MG63 (cell line): ENCODE data around the gene NRDC. TPM values are rescaled to one million over a fixed set of nuclear protein-coding genes. Genes with fewer than 3 reads are reported as not detected.

ENCODE experiments used
- DNase-seq: peaks from one replicate; pipeline ENCODE4 v3.0.0-alpha.2; 2020
- H3K27me3 ChIP-seq: fragments of 250-450 bp; sonication (Bioruptor Pico); 2 replicates; pipeline ENCODE4 v1.5.1; 2020; ENCODE audit warnings: mild to moderate bottlenecking, moderate library complexity
- H3K36me3 ChIP-seq: fragments of 250-450 bp; sonication (Bioruptor Pico); 2 replicates; pipeline ENCODE4 v1.5.1; 2020; ENCODE audit warnings: mild to moderate bottlenecking, moderate library complexity
- H3K4me3 ChIP-seq: fragments of 250-450 bp; sonication (Bioruptor Pico); 2 replicates; pipeline ENCODE4 v1.5.1; 2020; ENCODE audit warnings: mild to moderate bottlenecking, moderate library complexity
- H3K9me3 ChIP-seq: fragments of 250-450 bp; sonication (Bioruptor Pico); 2 replicates; pipeline ENCODE4 v1.5.1; 2020; ENCODE audit warnings: mild to moderate bottlenecking, moderate library complexity
- total RNA-seq: library from RNA; depleted of rRNA; stranded (reverse); fragments of >200 nt; shearing (Covaris generic); gene quantifications from 2 replicates; pipeline ENCODE4 v1.2.3, GENCODE V29; 2014; ENCODE audit warnings: low replicate concordance

The NRDC gene
- total RNA-seq, 1 experiment from 2014 or later: 85.9 TPM

- no peaks in the 10 kb centered on the region for H3K27me3 ChIP-seq
- no peak overlapping the region for H3K4me3 ChIP-seq
- DNase-seq: no peak
- H3K36me3 ChIP-seq: peaks cover 28% of the 10 kb centered on the region
- no peaks in the 10 kb centered on the region for H3K9me3 ChIP-seq
Observed at GRCh38 chr1:51859333-51859732, 19.2 kb downstream of the NRDC start.

GRCh38 chr1:51858892-51859291 lies 19.6 kb downstream of the NRDC start:
- Histone ChIP-seq H3K36me3 (peaks cover 23% of the 10 kb centered on the region), H3K9me3 (no peaks in the 10 kb centered on the region)
- no peak for DNase-seq

GRCh38 chr1:51856745-51857144 lies 21.8 kb downstream of the NRDC start:
- no peaks in the 10 kb centered on the region for H3K27me3 ChIP-seq
- DNase-seq: no peak
- H3K36me3 ChIP-seq: peaks cover 20% of the 10 kb centered on the region; the same call in 1 of the 2 replicates
- H3K9me3 ChIP-seq: no peaks in the 10 kb centered on the region
- H3K4me3 ChIP-seq: no peak overlapping the region

More at GRCh38 chr1:51858892-51859291, 19.6 kb downstream of the NRDC start:
- no peak overlapping the region for H3K4me3 ChIP-seq
- no peaks in the 10 kb centered on the region for H3K27me3 ChIP-seq

- no peaks in the 10 kb centered on the region for H3K27me3 ChIP-seq
- DNase-seq: no peak
- no peak overlapping the region for H3K4me3 ChIP-seq
- H3K36me3 ChIP-seq: peaks cover 20% of the 10 kb centered on the region; the same call in 1 of the 2 replicates
- no peaks in the 10 kb centered on the region for H3K9me3 ChIP-seq
Observed at GRCh38 chr1:51855624-51856023, 22.9 kb downstream of the NRDC start.

GRCh38 chr1:51853360-51853759 lies 25.2 kb downstream of the NRDC start:
- H3K4me3 ChIP-seq: no peak overlapping the region
- no peak for DNase-seq
- no peaks in the 10 kb centered on the region for H3K27me3 ChIP-seq
- H3K9me3 ChIP-seq: peaks cover 2% of the 10 kb centered on the region; the same call in 1 of the 2 replicates
- peaks cover 24% of the 10 kb centered on the region for H3K36me3 ChIP-seq

GRCh38 chr1:51851882-51852396 lies 26.6 kb downstream of the NRDC start:
- peaks cover 27% of the 10 kb centered on the region for H3K36me3 ChIP-seq
- DNase-seq: no peak

GRCh38 chr1:51850420-51851223 lies 27.9 kb downstream of the NRDC start:
- Histone ChIP-seq H3K27me3 (no peaks in the 10 kb centered on the region), H3K36me3 (peaks cover 32% of the 10 kb centered on the region), H3K9me3 (peaks cover 2% of the 10 kb centered on the region; the same call in 1 of the 2 replicates), H3K4me3 (no peak overlapping the region)
- no peak for DNase-seq

More at GRCh38 chr1:51851882-51852396, 26.6 kb downstream of the NRDC start:
- H3K4me3 ChIP-seq: no peak overlapping the region
- peaks cover 2% of the 10 kb centered on the region; the same call in 1 of the 2 replicates for H3K9me3 ChIP-seq
- no peaks in the 10 kb centered on the region for H3K27me3 ChIP-seq

GRCh38 chr1:51847294-51847920 lies 31.1 kb downstream of the NRDC start:
- DNase-seq: no peak
- Histone ChIP-seq H3K27me3 (no peaks in the 10 kb centered on the region), H3K4me3 (no peak overlapping the region), H3K9me3 (peaks cover 2% of the 10 kb centered on the region; the same call in 1 of the 2 replicates), H3K36me3 (peaks cover 21% of the 10 kb centered on the region)

- H3K4me3 ChIP-seq: no peak overlapping the region
- no peak for DNase-seq
- peaks cover 20% of the 10 kb centered on the region for H3K36me3 ChIP-seq
- peaks cover 2% of the 10 kb centered on the region; the same call in 1 of the 2 replicates for H3K9me3 ChIP-seq
- H3K27me3 ChIP-seq: no peaks in the 10 kb centered on the region
Observed at GRCh38 chr1:51843948-51844347, 34.6 kb downstream of the NRDC start.

GRCh38 chr1:51842261-51842660 lies 36.3 kb downstream of the NRDC start:
- H3K4me3 ChIP-seq: no peak overlapping the region
- H3K27me3 ChIP-seq: no peaks in the 10 kb centered on the region
- H3K9me3 ChIP-seq: no peaks in the 10 kb centered on the region
- H3K36me3 ChIP-seq: peaks cover 14% of the 10 kb centered on the region
- no peak for DNase-seq

- H3K36me3 ChIP-seq: peaks cover 5% of the 10 kb centered on the region
- no peak for DNase-seq
- no peaks in the 10 kb centered on the region for H3K27me3 ChIP-seq
Observed at GRCh38 chr1:51840743-51841461, 37.6 kb downstream of the NRDC start.

GRCh38 chr1:51840182-51840581 lies 38.3 kb downstream of the NRDC start:
- Histone ChIP-seq H3K27me3 (no peaks in the 10 kb centered on the region), H3K4me3 (no peak overlapping the region), H3K36me3 (peaks cover 9% of the 10 kb centered on the region), H3K9me3 (no peaks in the 10 kb centered on the region)
- no peak for DNase-seq

More at GRCh38 chr1:51840743-51841461, 37.6 kb downstream of the NRDC start:
- Histone ChIP-seq H3K4me3 (no peak overlapping the region), H3K9me3 (no peaks in the 10 kb centered on the region)

GRCh38 chr1:51839094-51839493 lies 39.4 kb downstream of the NRDC start:
- DNase-seq: no peak
- Histone ChIP-seq H3K4me3 (no peak overlapping the region), H3K9me3 (no peaks in the 10 kb centered on the region), H3K27me3 (no peaks in the 10 kb centered on the region), H3K36me3 (peaks cover 11% of the 10 kb centered on the region)

GRCh38 chr1:51837243-51837642 lies 41.3 kb downstream of the NRDC start:
- Histone ChIP-seq H3K36me3 (peaks cover 19% of the 10 kb centered on the region), H3K27me3 (no peaks in the 10 kb centered on the region), H3K4me3 (no peak overlapping the region), H3K9me3 (no peaks in the 10 kb centered on the region)
- DNase-seq: no peak

- H3K4me3 ChIP-seq: no peak overlapping the region
Observed at GRCh38 chr1:51833700-51834099, 44.8 kb downstream of the NRDC start.

GRCh38 chr1:51829058-51829457 lies 49.5 kb downstream of the NRDC start:
- Histone ChIP-seq H3K4me3 (no peak overlapping the region), H3K36me3 (peaks cover 59% of the 10 kb centered on the region), H3K27me3 (no peaks in the 10 kb centered on the region), H3K9me3 (no peaks in the 10 kb centered on the region)
- DNase-seq: peak; percentile 21

More at GRCh38 chr1:51833700-51834099, 44.8 kb downstream of the NRDC start:
- H3K27me3 ChIP-seq: no peaks in the 10 kb centered on the region
- H3K36me3 ChIP-seq: peaks cover 39% of the 10 kb centered on the region
- no peak for DNase-seq
- no peaks in the 10 kb centered on the region for H3K9me3 ChIP-seq

GRCh38 chr1:51819810-51820209 lies 58.7 kb downstream of the NRDC start:
- no peak for DNase-seq
- Histone ChIP-seq H3K36me3 (peaks cover 33% of the 10 kb centered on the region), H3K27me3 (no peaks in the 10 kb centered on the region), H3K4me3 (no peak overlapping the region), H3K9me3 (no peaks in the 10 kb centered on the region)
